Stimulated activated CD4-positive, alpha-beta T cell treated with anti-CD3 and anti-CD28 coated beads, Interleukin-12 subunit alpha, Interleukin-12 subunit beta, amount 100 ng/mL, for 48 hours (primary cell): ENCODE results near the gene RICTOR.

Experiments
- DNase-seq, 3 donors: peaks; one replicate each; pipeline ENCODE4 v3.0.0-alpha.2; 2020; ENCODE audit warnings: low read depth in 2 of 3, low spot score in 1 of 3

Gene RICTOR

DNA sequence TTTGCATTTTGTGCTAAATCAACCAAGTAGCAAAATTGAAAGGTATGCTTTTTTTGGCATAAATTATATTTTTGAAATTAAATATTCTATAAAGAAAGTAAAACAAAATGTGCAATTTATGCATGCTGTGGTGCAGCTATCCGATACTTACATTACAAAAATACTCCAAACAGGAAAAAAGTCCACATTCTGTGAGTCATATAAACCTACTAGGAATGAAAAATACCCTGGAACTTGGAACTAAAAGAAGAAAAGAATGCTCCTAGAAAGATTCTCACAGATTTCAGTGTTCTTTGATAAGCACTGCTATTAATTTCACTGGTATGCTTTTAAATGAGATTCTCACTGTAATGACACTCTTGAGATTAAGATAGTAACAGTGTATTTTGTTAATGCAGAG is 135.8 kb downstream of the RICTOR start:
- no peak for DNase-seq

DNA sequence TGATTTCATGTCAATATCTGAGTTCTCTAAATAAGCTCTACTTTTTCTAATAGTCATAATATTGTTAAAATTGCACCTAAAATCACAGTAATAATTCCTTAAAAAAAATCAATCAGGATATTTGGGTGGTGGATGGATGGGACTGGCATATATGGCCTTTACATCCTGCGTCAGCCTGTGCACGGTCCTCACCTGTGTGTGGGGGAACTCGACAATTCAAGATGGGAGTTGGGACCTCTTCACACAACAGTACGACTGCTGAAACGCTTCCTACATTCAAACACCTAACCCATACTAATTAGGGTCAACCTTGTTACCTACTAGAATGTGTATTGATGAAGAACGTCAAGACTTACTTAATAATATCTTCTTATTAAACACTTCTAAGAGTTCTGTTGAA is 137.9 kb downstream of the RICTOR start:
- no peak for DNase-seq

DNA sequence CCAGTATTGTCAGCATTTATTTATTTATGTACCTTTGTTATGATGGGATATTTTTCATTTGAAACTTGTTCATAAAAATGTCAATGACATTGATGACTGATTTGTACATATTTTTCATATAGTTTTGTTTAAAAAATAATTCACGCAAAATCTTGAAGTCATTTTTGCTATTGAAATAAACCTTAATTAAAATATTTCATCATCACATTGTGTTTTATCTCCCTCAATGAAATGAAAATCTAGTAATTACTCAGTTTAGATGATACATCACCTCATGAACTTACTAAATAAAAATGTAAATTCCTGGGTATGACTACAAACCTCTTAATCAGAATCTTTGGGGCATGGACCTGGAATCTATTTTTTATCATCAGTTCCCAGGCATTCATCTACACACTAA is 138.8 kb downstream of the RICTOR start:
- no peak for DNase-seq

DNA sequence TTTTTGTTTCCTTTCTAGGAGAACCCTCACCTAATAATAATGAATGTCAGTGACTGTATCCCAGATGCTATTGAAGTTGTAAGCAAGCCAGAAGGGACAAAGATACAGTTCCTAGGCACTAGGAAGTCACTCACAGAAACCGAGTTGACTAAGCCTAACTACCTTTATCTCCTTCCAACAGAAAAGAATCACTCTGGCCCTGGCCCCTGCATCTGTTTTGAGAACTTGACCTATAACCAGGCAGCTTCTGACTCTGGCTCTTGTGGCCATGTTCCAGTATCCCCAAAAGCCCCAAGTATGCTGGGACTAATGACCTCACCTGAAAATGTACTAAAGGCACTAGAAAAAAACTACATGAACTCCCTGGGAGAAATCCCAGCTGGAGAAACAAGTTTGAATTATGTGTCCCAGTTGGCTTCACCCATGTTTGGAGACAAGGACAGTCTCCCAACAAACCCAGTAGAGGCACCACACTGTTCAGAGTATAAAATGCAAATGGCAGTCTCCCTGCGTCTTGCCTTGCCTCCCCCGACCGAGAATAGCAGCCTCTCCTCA is 141.3 kb downstream of the RICTOR start:
- DNase-seq: no peak

DNA sequence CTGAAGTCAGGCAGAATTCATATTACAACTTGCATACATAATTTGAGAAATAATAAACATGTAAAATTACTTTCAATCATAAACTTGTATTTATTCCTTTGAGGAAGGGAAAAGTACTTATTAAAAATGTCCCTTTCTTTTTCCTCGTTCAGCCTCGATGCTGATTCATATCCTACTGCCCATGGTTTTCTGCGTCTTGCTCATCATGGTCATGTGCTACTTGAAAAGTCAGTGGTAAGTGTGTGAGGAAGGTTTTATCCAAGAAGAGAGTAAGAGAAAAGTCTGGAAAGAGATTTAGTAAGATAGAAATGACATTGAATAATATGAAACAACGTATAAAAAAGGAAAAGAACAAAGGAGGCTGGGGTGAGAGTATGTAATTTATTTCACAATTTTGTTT is 142.5 kb downstream of the RICTOR start:
- DNase-seq: no peak

DNA sequence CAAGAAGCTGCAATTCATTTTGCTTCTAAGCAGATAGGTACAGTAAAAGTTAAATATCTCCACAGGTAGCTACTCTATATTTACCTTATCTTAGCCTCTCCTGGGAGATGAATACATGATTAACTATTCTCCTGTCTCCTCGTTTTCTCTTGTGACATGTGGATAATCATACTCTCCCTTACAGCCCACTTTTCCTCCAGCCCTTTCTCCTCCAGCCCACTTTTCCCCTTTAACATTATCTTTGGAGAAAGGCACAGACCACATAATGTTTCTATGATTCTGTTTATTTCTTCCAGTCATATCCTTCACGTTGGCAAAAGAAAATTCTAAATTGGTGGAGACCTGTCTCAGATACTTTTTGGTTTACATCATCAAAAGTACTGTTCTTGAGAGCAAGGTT is 144.4 kb downstream of the RICTOR start:
- DNase-seq: no peak

DNA sequence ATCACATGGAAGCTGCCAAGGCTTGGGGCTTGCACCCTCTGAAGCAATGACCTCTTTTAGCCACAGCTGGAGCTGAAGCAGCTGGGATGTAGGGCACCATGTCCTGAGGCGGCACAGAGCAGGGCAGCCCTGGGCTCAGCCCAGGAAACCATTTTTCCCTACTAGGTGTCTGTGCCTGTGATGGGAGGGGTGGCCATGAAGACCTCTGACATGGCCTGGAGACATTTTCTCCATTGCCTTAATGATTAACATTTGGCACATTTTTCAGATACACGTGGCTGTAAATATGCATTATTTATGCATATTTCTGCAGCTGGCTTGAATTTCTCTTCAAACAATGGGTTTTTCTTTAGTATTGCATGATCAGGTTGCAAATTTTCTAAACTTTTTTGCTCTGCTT is 146.7 kb downstream of the RICTOR start:
- DNase-seq: no peak

DNA sequence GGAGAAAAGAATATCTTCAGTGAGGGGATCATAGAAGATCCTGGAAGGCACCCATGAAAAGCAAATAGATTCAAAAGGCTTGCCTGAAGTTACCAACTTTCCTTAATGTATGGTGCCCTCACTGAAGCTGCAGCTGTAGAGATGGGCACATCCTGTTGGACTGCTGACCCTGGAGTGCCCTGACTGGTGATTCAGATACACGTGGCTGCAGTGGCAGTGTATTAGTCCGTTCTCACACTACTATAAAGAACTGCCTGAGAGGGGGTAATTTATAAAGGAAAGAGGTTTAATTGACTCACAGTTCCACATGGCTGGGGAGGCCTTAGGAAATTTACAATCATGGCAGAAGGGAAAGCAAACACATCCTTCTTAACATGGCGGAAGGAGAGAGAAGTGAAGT is 148.1 kb downstream of the RICTOR start:
- no peak for DNase-seq

DNA sequence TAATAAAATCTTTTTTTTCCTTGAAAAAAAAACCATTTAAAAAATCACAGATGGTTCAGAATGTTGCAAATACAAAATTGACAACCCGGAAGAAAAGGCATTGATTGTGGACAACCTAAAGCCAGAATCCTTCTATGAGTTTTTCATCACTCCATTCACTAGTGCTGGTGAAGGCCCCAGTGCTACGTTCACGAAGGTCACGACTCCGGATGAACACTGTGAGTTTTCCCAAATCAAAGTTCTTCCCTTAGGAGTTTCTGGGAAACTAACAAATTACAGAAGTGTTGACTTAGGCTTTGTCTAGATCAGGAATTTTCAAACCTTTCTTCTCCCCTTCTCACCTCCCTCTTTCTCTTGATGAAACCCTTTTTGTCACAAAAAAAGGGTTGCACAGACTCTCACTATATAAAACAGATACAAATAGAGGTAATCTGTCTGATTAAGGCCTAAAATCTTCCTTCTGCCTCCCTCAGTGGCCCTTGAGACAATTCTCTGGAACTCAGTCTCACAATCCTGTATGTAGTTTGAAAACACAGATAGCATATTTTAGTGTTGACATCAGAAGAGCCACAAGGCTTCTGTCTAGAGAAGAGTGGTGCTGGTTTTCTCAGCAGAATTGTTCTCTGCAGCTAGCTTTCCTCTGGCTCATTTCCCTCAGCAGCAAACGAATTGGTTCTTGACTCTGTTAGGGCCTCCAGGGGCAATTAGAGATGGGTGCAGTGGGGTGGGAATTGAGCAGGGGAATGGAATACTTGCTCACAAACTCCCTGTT is 148.9 kb downstream of the RICTOR start:
- no peak for DNase-seq

DNA sequence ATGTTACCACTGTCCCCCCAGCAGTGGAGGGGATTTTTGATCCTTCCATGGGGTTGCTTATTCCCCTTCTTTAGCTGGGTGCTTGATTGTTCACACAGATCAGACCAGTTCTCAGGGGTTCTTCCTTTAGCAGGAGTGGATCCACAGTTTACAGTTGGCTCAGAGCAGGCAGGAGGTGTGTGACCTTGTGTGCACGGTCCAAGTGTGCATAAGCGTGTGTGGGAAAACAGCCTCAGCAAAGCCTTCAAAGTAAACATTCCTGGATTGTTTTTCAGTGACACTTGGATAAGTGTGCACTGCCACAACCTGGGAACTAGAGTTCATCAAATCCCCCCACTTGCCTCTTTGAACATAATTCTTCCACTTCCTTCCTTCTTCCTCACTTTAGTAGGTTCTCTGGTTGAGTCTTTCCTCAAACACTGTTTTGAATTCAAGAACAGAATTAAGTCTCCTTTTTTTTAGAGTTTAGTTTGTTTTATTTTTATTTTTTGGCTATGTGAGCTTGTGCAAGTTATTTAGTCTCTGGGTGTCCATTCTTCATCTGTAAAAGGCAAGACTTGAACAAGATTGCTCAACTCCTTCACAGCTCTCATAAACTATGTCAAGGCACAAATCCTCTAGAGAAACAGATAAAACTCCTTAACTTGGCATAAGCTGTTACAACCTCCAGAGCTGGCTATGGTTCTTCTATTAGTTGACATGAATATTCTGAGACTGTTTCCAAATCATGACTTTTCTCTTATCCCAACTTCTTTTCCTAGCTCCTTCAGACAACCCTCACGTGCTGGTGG is 150.3 kb downstream of the RICTOR start:
- no peak for DNase-seq

DNA sequence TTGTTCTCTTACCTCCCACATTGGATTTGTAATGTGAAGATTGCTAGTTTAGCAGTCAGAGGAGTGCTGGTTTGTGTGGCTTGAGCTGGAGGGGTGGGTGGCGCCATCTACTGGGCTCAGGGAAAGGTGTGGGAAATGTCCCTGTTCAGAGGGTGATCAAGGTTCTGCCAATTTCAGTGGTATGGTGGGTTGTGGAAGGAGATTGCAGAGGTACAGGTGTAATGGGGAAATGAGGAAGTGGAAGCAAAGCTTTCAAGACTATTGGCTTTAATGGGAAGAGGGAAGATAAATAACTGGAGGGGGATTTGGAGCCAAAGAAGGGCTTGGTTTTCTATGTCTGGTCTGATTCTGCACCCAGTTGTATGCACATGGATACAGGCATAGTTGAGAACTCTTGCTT is 152.0 kb downstream of the RICTOR start:
- DNase-seq: peak; percentile 17 to 37 (median 32)

DNA sequence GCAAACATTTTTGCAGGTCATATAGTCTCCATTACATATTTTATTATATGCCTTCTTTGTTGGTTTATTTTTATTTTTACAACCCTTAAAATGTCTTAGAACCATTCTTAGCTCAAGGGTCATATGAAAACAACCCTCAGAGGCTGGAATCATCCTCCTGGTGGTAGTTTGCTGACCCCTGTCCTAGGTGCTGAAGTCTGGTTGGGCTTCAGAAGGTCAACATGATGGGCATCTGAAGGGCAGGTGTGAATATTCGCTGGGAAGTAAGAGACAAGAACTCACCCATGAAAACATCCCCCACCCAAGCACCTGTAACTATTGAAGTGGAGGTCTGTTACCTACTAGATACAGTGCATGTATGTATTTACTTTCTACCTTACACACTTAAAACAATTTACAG is 153.0 kb downstream of the RICTOR start:
- DNase-seq: no peak

DNA sequence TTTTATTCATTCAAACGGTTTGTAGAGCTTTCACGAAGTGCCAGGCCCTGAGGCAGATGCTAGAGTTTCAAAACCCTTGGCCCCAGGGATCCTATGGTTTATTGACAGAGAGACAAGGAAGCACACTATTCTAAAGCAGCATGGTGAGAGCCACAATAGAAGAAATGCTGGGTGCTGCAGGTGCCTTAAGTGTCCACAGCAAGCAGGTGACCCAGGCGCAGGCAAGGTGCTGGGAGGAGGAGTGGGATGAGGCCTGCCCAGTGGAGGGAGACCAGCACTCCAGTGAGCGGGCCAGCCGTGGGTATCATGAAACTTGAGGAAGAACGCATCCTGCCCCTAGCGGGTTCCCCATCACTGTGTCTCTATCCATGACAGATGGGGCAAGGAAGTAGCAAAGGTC is 157.4 kb downstream of the RICTOR start:
- DNase-seq: no peak

DNA sequence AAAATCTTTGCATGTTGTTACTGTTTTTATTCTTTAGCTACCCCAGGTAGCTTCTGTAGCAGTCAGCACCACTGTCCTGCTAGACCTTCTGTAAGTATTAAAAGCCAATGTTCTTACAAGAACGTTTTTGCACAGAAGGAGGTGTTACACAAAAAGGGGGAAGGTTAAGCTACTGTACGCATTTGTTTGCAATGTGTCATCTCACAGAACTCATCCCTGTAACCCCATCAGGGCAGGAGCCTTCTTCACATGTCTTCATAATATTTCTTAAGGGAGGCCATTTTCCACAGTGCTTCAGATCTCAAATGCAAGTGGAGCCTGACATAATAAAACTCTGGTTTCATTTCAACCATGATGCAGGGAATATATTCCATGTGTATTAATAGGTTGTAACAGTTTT is 160.5 kb downstream of the RICTOR start:
- no peak for DNase-seq

DNA sequence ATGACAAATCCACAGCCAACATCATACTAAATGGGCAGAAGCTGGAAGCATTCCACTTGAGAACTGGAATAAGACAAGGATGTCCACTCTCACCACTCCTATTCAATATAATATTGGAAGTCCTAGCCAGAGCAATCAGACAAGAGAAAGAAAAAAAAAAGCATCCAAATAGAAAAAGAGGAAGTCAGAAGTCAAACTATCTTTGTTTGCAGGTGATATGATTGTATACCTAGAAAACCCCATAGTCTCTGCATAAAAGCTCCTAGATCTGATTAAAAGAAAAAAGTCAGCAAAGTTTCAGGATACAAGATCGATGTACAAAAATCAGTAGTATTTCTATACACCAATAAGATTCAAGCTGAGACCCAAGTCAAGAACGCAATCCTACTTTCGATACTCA is 162.3 kb downstream of the RICTOR start:
- DNase-seq: no peak

DNA sequence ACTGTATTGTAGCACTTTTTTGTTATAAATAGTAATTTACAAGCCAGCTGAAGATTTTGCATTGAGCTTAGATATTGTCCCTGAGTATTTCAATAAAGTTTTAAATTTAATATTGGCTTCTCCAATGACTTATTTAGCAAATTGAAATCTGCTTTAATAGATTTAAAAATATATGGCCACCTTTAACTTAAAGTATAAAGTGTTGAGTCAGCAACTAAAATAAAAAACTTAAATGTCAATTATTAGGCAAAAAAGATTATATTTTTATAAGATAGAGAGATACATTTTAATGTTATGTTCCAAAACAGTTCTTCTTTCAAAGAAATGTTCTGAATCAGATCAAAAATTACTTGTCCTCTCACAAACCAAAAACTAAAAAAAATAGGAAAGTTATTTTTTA is 167.7 kb downstream of the RICTOR start:
- DNase-seq: no peak

DNA sequence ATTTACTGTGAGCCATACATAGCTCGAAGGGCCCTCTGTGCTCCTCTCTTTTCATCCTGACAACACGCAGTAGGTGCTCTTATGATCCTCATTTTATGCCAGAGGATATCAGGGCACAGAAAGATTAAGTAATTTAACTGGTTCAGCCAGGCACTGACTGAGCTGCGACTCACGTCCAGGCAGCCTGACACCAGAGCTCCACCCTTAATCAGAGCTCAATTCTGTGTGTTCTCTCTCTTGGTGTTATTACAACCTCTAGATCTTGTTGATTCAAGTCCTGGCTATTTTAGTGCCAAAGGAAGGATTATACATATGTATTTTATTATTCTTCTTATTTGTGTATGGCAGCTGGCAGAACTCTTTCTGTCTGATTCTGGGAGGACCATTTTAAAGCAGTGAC is 168.7 kb downstream of the RICTOR start:
- no peak for DNase-seq

DNA sequence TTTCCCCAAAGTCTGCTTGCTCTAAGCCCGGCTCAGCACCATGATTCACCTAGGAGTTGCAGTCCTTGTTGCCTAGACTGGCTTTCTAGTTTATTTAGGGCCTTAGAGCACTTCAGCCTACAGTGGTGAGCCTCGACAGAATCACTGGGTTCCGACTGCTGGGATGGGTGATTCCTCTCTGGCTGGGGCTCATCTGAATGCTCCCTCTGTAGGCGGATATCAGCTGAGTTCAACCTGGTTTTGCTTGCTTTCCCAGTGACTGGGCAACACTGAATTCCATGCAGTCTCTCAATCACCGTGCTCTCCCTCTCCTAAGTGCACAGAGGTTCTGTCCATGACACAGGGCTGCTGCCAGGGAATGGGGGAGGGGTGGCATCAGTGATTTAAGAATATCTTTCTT is 174.3 kb downstream of the RICTOR start:
- DNase-seq: no peak

DNA sequence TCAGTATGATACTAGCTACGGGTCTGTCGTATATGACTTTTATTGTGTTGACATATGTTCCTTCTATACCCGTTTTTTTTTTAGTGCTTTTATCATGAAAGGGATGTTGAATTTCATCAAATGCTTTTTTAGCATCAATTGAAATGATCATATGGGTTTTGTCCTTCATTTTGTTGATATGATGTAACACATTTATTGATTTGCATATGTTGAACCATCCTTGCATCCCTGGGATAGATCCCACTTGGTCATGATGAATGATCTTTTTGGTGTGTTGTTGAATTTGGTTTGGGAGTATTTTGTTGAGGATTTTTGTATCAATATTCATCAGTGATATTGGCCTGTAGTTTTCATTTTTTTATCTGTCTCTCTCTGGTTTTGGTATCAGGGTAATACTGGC is 177.4 kb downstream of the RICTOR start:
- no peak for DNase-seq

DNA sequence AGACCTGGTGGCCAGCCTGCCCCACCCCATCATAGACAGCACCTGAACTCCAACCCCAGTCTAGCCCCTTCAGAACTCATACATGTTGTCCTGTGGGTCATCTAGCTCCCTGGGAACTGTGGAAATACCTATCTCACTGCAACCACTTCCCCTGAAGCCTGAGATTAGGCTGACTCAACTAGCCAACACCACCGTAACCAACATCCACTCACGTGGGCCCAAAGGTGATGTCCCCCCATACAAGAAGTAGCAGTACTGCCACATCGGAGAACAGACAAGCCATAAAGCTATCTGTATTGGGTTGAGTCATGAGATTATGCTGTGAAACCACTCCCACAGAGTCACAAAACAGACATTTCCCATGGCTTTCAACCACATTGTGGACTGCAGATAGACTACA is 181.8 kb downstream of the RICTOR start:
- DNase-seq: no peak

DNA sequence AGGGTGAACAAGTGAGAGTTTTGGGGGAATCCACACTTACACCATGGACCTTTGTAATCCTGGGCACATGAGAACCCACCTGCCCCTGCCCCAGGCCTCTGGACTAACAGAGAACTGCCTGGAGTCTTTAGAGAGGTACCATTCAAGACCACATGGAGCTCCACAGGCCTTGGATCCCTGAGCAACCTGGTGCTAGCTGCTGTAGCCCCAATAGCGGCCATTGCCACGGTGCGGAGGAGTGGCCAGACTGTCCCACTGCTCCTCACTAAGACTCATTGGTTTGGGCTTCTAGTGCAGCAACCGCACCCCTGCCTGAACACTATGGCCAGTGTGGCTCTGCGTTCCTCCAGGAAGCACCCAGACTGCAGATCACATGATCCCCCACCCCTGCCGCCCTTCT is 182.6 kb downstream of the RICTOR start:
- DNase-seq: no peak

DNA sequence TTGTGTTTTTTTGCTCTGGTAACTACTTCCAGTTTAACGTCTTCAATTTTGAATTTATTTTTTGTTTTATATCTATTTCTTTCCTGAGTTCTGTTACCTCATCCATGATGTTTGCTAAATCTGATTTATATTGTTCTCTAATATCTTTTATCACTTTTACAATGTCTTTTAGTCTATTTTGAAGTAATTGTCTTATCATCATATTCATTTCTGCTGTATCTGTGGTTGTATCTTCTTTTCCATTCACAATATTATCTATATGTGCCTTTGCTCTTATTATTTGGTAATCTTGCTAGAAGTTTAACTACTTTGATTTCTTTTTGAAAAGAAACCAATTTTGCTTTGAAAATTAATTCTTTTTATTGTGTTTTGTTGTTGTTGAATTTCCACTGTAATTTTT is 184.8 kb downstream of the RICTOR start:
- DNase-seq: no peak

DNA sequence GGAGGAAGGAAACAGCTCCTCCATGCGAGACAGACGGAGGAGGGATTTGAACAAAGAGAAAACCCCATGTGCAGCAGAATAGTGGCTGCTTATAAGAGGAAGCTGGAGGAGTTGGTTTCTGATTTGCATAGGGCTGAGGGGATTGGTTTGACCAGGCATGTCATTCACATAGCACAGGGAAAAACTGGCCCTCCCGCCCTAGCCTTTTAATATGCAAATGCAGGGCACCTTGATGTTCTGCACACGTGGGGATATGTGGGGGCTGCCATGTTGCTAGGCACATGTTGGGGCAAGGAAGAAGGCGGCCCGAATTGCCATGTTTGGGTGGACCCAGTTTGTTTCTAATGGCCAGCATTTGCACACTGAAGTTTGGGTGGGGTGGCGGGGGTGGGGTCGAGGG is 186.2 kb downstream of the RICTOR start:
- no peak for DNase-seq
